Thyroid gland (tissue), 4 donors: ENCODE data around the gene SCN5A. TPM values are rescaled to one million over a fixed set of nuclear protein-coding genes. Genes with fewer than 3 reads are reported as not detected.

ENCODE experiments used
- DNase-seq, 2 donors: peaks; one replicate each; pipeline ENCODE4 v3.0.0-alpha.2; 2019
- H3K27ac ChIP-seq, 3 donors: fragments of 200-600 bp; sonication (generic); 1 replicate in 2 of 3; 2 replicates in 1 of 3; pipeline ENCODE4 v1.5.1; 2016 to 2019; ENCODE audit warnings: mild to moderate bottlenecking in 1 of 3, moderate library complexity in 1 of 3
- H3K27me3 ChIP-seq: fragments of 200-600 bp; sonication (generic); one replicate; pipeline ENCODE4 v1.5.1; 2019
- H3K36me3 ChIP-seq, 2 donors: fragments of 200-600 bp; sonication (generic); one replicate each; pipeline ENCODE4 v1.5.1; 2016 to 2019
- H3K4me1 ChIP-seq, 2 donors: fragments of 200-600 bp; sonication (generic); one replicate each; pipeline ENCODE4 v1.5.1; 2017 to 2019
- H3K4me3 ChIP-seq, 3 donors: fragments of 200-600 bp; sonication (generic); replicated peaks in 1 of 3; 1 replicate in 2 of 3; 2 replicates in 1 of 3; pipeline ENCODE4 v1.5.1; 2016; ENCODE audit warnings: mild to moderate bottlenecking in 1 of 3
- H3K9me3 ChIP-seq: fragments of 200-600 bp; sonication (generic); one replicate; pipeline ENCODE4 v1.5.1; 2017
- CTCF ChIP-seq, 6 experiments: fragments of 200-600 bp in 3 of 6; fragments of 450-650 bp in 3 of 6; sonication (generic) in 3 of 6; IDR thresholded peaks; one replicate each; pipeline ENCODE4 v1.5.1; 2016 to 2019; ENCODE audit warnings: antibody characterized with exemption in 6 of 6, mild to moderate bottlenecking in 2 of 6, inconsistent platforms in 1 of 6, moderate library complexity in 1 of 6
- POLR2A ChIP-seq, 2 donors: fragments of 450-650 bp; IDR thresholded peaks; one replicate each; pipeline ENCODE4 v1.6.1; 2017; ENCODE audit warnings: antibody characterized with exemption in 2 of 2, mild to moderate bottlenecking in 2 of 2, moderate library complexity in 1 of 2
- WGBS, 2 donors: methylation state at CpG; one replicate each; pipeline ENCODE4 v1.1.5; 2017; 5-methylcytosine and 5-hydroxymethylcytosine counted together
- intact Hi-C: fragments of 100-400 bp; cut with DNase I; formaldehyde crosslinking; loops from one replicate; pipeline ENCODE4 v1.15.1; 2023
- total RNA-seq, 4 donors: library from RNA; depleted of rRNA; stranded (reverse); fragments of >200 nt; gene quantifications; one replicate each; pipeline ENCODE4 v1.2.3, GENCODE V29; 2016

SCN5A gene
- total RNA-seq, 4 donors from 2014 or later, result 0.13 to 1.9 (median 1.1) TPM

DNA sequence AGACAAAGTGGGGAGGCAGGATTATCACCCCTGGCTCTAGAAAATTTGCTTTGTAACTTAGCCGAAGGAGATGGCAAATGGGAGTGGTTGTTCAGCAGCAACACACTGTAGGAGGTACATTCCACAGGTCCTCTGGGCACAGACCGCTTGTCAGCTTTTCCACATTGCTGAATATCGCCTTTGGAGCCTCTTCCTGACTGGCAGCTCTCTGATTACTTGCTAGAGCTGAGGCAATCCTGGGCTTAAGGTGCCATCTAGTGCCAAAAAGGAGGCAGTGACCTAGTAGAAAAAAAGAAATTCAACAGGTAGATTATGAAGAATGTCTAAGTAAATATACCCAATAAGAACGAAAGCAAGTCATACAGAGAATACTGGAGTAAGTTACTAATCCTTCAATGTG, 13.1 kb upstream of the SCN5A start:
- no peak for TF ChIP-seq CTCF (IDR thresholded peaks at IDR 0.05)
- no peak for TF ChIP-seq POLR2A (IDR thresholded peaks at IDR 0.05)
- WGBS, 2 donors, result 36 to 48% methylated on average over 4 of the region's 4 CpGs
- no peak for DNase-seq
- Histone ChIP-seq H3K27ac (no peak overlapping the region), H3K36me3 (no peaks in the 10 kb centered on the region), H3K9me3 (no peaks in the 10 kb centered on the region), H3K27me3 (peaks cover 5% of the 10 kb centered on the region), H3K4me1 (no peaks in the 10 kb centered on the region), H3K4me3 (no peak overlapping the region)
- intact Hi-C loops, result no loop called here

GRCh38 chr3:38658841-38659240, 9.4 kb upstream of the SCN5A start:
- DNase-seq, result no peak
- no peaks in the 10 kb centered on the region for H3K36me3 ChIP-seq
- no peak overlapping the region for H3K4me3 ChIP-seq
- TF ChIP-seq CTCF (IDR thresholded peaks at IDR 0.05) (no peak), POLR2A (IDR thresholded peaks at IDR 0.05) (no peak)
- WGBS, 2 donors, result 6 to 11% methylated on average over 9 of the region's 9 CpGs
- no peaks in the 10 kb centered on the region for H3K4me1 ChIP-seq
- H3K27ac ChIP-seq, result no peak overlapping the region
- peaks cover 5% of the 10 kb centered on the region for H3K27me3 ChIP-seq
- intact Hi-C loops, result no loop called here
- no peaks in the 10 kb centered on the region for H3K9me3 ChIP-seq

DNA sequence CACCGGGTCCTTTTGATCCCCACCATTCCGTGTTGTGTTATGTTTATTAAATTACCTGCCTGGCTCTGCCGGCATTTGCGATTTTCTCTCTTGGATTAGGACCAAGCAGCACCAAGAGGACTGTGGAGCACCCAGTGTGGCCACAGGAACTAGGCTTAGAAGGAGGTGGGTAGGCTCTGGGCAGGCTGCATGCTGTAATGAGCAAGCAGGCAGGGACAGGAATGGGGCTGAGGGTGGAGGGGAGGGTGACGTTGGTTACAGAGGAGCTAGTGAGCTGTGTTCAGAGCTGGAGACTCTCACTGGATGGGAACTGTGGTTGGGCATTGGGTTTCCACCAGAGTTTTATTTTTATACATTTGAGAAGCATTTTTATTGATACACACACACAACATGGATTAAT, 7.9 kb upstream of the SCN5A start:
- peaks cover 5% of the 10 kb centered on the region for H3K27me3 ChIP-seq

DNA sequence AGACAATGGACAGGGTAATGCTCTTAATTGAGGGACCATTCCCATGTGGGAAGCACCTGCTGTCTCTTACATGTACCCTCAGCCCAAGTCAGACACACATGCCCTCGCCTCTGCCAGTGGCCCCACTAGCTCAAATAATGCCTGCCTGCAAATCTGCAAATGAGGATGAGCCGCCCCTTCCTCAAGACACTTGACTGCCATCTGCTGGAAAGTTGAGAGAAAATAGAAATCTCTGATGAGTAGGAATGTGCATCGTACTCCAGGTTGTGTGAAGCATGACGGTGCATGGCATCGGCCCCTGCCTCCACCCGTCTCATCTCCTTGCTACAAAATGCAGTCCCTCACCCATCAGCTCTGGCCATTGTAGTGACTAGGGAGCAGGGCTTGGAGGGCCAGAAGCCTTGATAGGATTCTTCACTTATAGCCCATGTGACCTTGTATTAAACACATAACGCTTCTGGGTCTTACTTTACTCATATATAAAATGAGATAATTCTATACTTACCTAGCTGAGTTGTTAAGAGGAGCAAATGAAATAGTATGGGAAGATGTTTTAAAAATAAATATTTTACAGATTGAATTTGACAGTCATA, 6.3 kb upstream of the SCN5A start:
- WGBS, 2 donors, result 10 to 18% methylated on average over 7 of the region's 7 CpGs
- Histone ChIP-seq H3K4me1 (peaks cover 0 to 5% of the 10 kb centered on the region in 2 donors), H3K4me3 (no peak overlapping the region), H3K27me3 (peaks cover 5% of the 10 kb centered on the region), H3K27ac (no peak overlapping the region), H3K36me3 (no peaks in the 10 kb centered on the region), H3K9me3 (no peaks in the 10 kb centered on the region)
- DNase-seq, result peak in 1 of 2 donors; percentile 11
- intact Hi-C loops, result no loop called here
- TF ChIP-seq CTCF (IDR thresholded peaks at IDR 0.05), result peak in 3 of 6 experiments; percentile 29 to 51 (median 37)
- TF ChIP-seq POLR2A (IDR thresholded peaks at IDR 0.05), result no peak

More for the DNA sequence above, 7.9 kb upstream of the SCN5A start:
- no peaks in the 10 kb centered on the region for H3K9me3 ChIP-seq
- H3K4me1 ChIP-seq, result no peaks in the 10 kb centered on the region
- H3K4me3 ChIP-seq, result no peak overlapping the region
- TF ChIP-seq CTCF (IDR thresholded peaks at IDR 0.05) (no peak), POLR2A (IDR thresholded peaks at IDR 0.05) (no peak)
- DNase-seq, result no peak
- WGBS, 2 donors, result 45 to 48% methylated on average over 5 of the region's 5 CpGs
- H3K27ac ChIP-seq, result no peak overlapping the region
- no peaks in the 10 kb centered on the region for H3K36me3 ChIP-seq
- intact Hi-C loops, result no loop called here

DNA sequence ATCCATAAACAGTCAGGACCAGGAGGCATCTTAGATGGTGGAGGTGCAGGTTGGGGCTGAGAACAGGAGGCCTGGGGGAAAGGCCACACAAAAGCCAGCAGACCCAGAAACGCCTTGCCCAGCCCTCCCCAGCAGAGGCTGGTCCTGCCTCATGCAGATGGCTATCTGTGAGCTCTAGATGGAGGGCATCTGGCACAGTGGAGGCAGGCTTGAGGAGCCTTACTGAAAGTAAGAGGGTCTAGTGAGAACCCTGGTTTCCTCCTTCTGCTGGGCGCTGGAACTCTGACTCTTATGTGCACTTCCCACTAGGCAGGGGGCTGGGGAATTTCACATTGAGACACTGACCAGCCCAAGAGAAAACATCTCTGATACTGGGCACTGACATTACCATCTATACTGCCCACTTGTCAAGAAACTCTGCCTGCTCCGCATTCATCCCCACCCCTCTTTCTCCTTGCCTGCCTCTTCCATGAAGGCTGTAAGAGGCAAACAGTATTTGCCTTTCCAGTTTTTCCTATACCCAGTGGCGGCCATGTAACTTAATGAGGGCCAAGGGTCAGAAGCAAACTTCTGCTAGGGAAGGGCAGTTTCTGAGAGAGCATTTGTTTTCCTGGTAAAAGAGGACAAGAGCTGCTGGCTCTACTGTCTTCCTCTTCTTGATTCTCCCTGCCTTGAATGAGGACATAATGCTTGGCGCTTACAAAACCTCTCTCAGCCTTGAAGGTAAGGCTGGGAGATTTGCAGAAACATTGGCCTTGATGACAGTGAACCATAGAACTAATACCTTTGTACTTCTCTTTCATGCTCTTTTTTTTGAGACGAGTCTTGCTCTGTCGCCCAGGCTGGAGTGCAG, 4.4 kb upstream of the SCN5A start:
- Histone ChIP-seq H3K4me3 (no peak overlapping the region), H3K4me1 (peaks cover 3 to 15% of the 10 kb centered on the region in 2 donors), H3K9me3 (no peaks in the 10 kb centered on the region), H3K36me3 (no peaks in the 10 kb centered on the region), H3K27ac (no peak overlapping the region), H3K27me3 (peaks cover 5% of the 10 kb centered on the region)
- WGBS, 2 donors, result 82 to 85% methylated on average over 6 to 7 of the region's 7 CpGs
- TF ChIP-seq CTCF (IDR thresholded peaks at IDR 0.05) (no peak), POLR2A (IDR thresholded peaks at IDR 0.05) (no peak)
- DNase-seq, result no peak
- intact Hi-C loops, result loop anchor here (5.0 kb wide), 1 partner anchor 132 kb away; no protein-coding TSS in a partner anchor
